T-cell (primary cell): ENCODE data around the gene PRKCB. TPM values are rescaled to one million over a fixed set of nuclear protein-coding genes. Genes with fewer than 3 reads are reported as not detected.

Source experiments
- ATAC-seq, 4 experiments: fragments of 200-7000 bp in 3 of 4; fragments of 150-1000 bp in 1 of 4; cut with Tn5 transposase; replicated peaks in 1 of 4; 1 replicate in 3 of 4; 2 replicates in 1 of 4; pipeline ENCODE4 v1.10.0; 2021; ENCODE audit warnings: moderate library complexity in 3 of 4, mild to moderate bottlenecking in 2 of 4, moderate number of reproducible peaks in 1 of 4
- CTCF ChIA-PET, 2 donors: fragments of 300-600 bp; sonication (Branson Sonifier 250); formaldehyde crosslinking; loops; one replicate each; lab custom pipeline; 2022; ENCODE audit warnings: antibody characterized with exemption in 2 of 2; lab: Charles Lee
- POLR2A ChIA-PET, 2 donors: fragments of 300-600 bp; sonication (Branson Sonifier 250); formaldehyde crosslinking; loops; one replicate each; lab custom pipeline; 2022; ENCODE audit warnings: antibody characterized with exemption in 2 of 2; lab: Charles Lee
- DNase-seq, 35 experiments: peaks; one replicate each; pipeline versions ENCODE4 v3.0.0 to v3.0.0-alpha.2; 2013 to 2023
- H3K27ac ChIP-seq: one replicate; pipeline ENCODE4 v1.5.1; 2013; ENCODE audit warnings: low read length
- H3K27me3 ChIP-seq, 2 experiments: replicated peaks in 1 of 2; 1 replicate in 1 of 2; 2 replicates in 1 of 2; pipeline versions ENCODE4 v1.6.1 to v1.7.0; 2013; ENCODE audit warnings: low read length in 1 of 2, mixed read lengths in 1 of 2; ENCODE audit not compliant: control insufficient read depth in 2 of 2, insufficient read depth in 2 of 2; ENCODE audit errors: extremely low read depth in 1 of 2
- H3K36me3 ChIP-seq, 2 donors: 1 replicate in 1 of 2; 2 replicates in 1 of 2; pipeline versions ENCODE4 v1.6.1 to v1.7.0; 2013; ENCODE audit warnings: low read length in 1 of 2; ENCODE audit not compliant: control insufficient read depth in 2 of 2, insufficient read depth in 1 of 2; ENCODE audit errors: extremely low read depth in 1 of 2
- H3K4me1 ChIP-seq, 2 experiments: 1 replicate in 1 of 2; 2 replicates in 1 of 2; pipeline versions ENCODE4 v1.6.1 to v1.7.0; 2013; ENCODE audit warnings: low read length in 2 of 2, mixed read lengths in 1 of 2; ENCODE audit not compliant: insufficient read depth in 2 of 2, control insufficient read depth in 1 of 2; ENCODE audit errors: extremely low read depth in 1 of 2
- H3K4me3 ChIP-seq, 2 donors: 1 replicate in 1 of 2; 2 replicates in 1 of 2; pipeline versions ENCODE4 v1.5.1 to v1.7.0; 2013; ENCODE audit warnings: mild to moderate bottlenecking in 2 of 2, low read length in 1 of 2, moderate library complexity in 1 of 2; ENCODE audit not compliant: control insufficient read depth in 1 of 2; ENCODE audit errors: extremely low read depth in 1 of 2
- H3K9me3 ChIP-seq: 2 replicates; pipeline ENCODE4 v1.7.0; 2013
- H3K27ac Mint-ChIP-seq, 2 donors: one replicate each; pipeline ENCODE4 v1.8.0; 2020 to 2021; ENCODE audit warnings: mild to moderate bottlenecking in 2 of 2, mixed read lengths in 2 of 2
- H3K27me3 Mint-ChIP-seq, 2 donors: one replicate each; pipeline ENCODE4 v1.8.0; 2021 to 2022; ENCODE audit warnings: mixed read lengths in 2 of 2
- H3K36me3 Mint-ChIP-seq: one replicate; pipeline ENCODE4 v1.8.0; 2021; ENCODE audit warnings: mixed read lengths
- H3K4me1 Mint-ChIP-seq, 3 donors: one replicate each; pipeline ENCODE4 v1.8.0; 2020 to 2022; ENCODE audit warnings: mixed read lengths in 3 of 3, mild to moderate bottlenecking in 1 of 3
- H3K4me3 Mint-ChIP-seq, 3 donors: one replicate each; pipeline ENCODE4 v1.8.0; 2020 to 2022; ENCODE audit warnings: mild to moderate bottlenecking in 3 of 3, mixed read lengths in 3 of 3, moderate library complexity in 3 of 3
- H3K9me3 Mint-ChIP-seq, 3 donors: one replicate each; pipeline ENCODE4 v1.8.0; 2020 to 2022; ENCODE audit warnings: mixed read lengths in 3 of 3
- WGBS: methylation state at CpG from one replicate; pipeline ENCODE4 v1.1.5; 2013; ENCODE audit warnings: missing lambda C conversion rate; ENCODE audit not compliant: insufficient coverage; 5-methylcytosine and 5-hydroxymethylcytosine counted together
- total RNA-seq, 35 experiments: library from RNA in 6 of 35; stranded (reverse) in 6 of 35; fragments of 120-200 nt in 1 of 35; gene quantifications; one replicate each; pipeline versions ENCODE4 v1.2.1 to v1.2.4 and lab custom pipeline; 2013 to 2026

Gene PRKCB
- total RNA-seq, 5 donors from 2014 or later (not counting 1 experiment from before 2014, with no cell fraction given): 84.7 to 114 (median 105) TPM

- DNase-seq: no peak
- 96% methylated on average over 4 of the region's 7 CpGs for WGBS
- H3K36me3 Mint-ChIP-seq: no peaks in the 10 kb centered on the region
- no peak for ATAC-seq
- peaks cover 78 to 82% (median 80%) of the 10 kb centered on the region in 3 donors for H3K4me1 Mint-ChIP-seq
- Histone ChIP-seq H3K4me1 (peaks cover 25 to 39% of the 10 kb centered on the region in 2 experiments), H3K9me3 (no peaks in the 10 kb centered on the region), H3K27me3 (no peaks in the 10 kb centered on the region), H3K36me3 (no peaks in the 10 kb centered on the region), H3K27ac (no peak overlapping the region), H3K4me3 (no peak overlapping the region)
- H3K27me3 Mint-ChIP-seq: no peaks in the 10 kb centered on the region
- CTCF ChIA-PET: no interaction called here
- H3K9me3 Mint-ChIP-seq: no peaks in the 10 kb centered on the region
- H3K27ac Mint-ChIP-seq: peak overlapping the region in 1 of 2 donors; percentile 79
- POLR2A ChIA-PET: no interaction called here
- H3K4me3 Mint-ChIP-seq: peak overlapping the region in 1 of 3 donors; percentile 73
Measured at GRCh38 chr16:23900480-23901177, 64.8 kb downstream of the PRKCB start.

GRCh38 chr16:23901178-23902033 lies 65.6 kb downstream of the PRKCB start:
- Histone ChIP-seq H3K4me3 (no peak overlapping the region), H3K27ac (no peak overlapping the region), H3K4me1 (peaks cover 25 to 39% of the 10 kb centered on the region in 2 experiments), H3K27me3 (no peaks in the 10 kb centered on the region), H3K9me3 (no peaks in the 10 kb centered on the region), H3K36me3 (no peaks in the 10 kb centered on the region)
- Mint-ChIP-seq H3K36me3 (no peaks in the 10 kb centered on the region), H3K27me3 (no peaks in the 10 kb centered on the region), H3K27ac (peak overlapping the region; percentile 25 to 79), H3K4me3 (peak overlapping the region; percentile 1 to 73 (median 14)), H3K9me3 (no peaks in the 10 kb centered on the region), H3K4me1 (peaks cover 81 to 85% (median 83%) of the 10 kb centered on the region in 3 donors)
- ATAC-seq: peak in 1 of 4 experiments; percentile 39
- ChIA-PET POLR2A (no interaction called here), CTCF (interaction anchor here in 1 of 2 donors (0.6 kb wide), 1 partner anchor 78 kb away, joined by 3 read pairs; no protein-coding TSS in a partner anchor)
- WGBS: 73% methylated on average over 6 of the region's 13 CpGs
- peak in 4 of 35 experiments; percentile 4 to 15 (median 10) for DNase-seq

GRCh38 chr16:23902034-23902747 lies 66.4 kb downstream of the PRKCB start:
- H3K4me3 ChIP-seq: no peak overlapping the region
- Mint-ChIP-seq H3K27ac (peak overlapping the region in 1 of 2 donors; percentile 61), H3K9me3 (no peaks in the 10 kb centered on the region), H3K4me3 (peak overlapping the region in 1 of 3 donors; percentile 73), H3K36me3 (no peaks in the 10 kb centered on the region), H3K27me3 (no peaks in the 10 kb centered on the region), H3K4me1 (peaks cover 80 to 85% (median 83%) of the 10 kb centered on the region in 3 donors)
- no CpG with 5 or more reads among the region's 4 CpGs for WGBS
- H3K4me1 ChIP-seq: peaks cover 26 to 38% of the 10 kb centered on the region in 2 experiments
- ATAC-seq: no peak
- H3K27me3 ChIP-seq: no peaks in the 10 kb centered on the region
- H3K36me3 ChIP-seq: no peaks in the 10 kb centered on the region
- no peaks in the 10 kb centered on the region for H3K9me3 ChIP-seq
- no peak overlapping the region for H3K27ac ChIP-seq
- ChIA-PET POLR2A (interaction anchor here in 1 of 2 donors (0.7 kb wide), 1 partner anchor 1103 kb away, joined by 5 read pairs; no protein-coding TSS in a partner anchor), CTCF (interaction anchor here in 1 of 2 donors (0.6 kb wide), 3 partner anchors 33 to 81 kb away, joined by 3 to 4 read pairs (median 3); no protein-coding TSS in a partner anchor)
- no peak for DNase-seq

DNA sequence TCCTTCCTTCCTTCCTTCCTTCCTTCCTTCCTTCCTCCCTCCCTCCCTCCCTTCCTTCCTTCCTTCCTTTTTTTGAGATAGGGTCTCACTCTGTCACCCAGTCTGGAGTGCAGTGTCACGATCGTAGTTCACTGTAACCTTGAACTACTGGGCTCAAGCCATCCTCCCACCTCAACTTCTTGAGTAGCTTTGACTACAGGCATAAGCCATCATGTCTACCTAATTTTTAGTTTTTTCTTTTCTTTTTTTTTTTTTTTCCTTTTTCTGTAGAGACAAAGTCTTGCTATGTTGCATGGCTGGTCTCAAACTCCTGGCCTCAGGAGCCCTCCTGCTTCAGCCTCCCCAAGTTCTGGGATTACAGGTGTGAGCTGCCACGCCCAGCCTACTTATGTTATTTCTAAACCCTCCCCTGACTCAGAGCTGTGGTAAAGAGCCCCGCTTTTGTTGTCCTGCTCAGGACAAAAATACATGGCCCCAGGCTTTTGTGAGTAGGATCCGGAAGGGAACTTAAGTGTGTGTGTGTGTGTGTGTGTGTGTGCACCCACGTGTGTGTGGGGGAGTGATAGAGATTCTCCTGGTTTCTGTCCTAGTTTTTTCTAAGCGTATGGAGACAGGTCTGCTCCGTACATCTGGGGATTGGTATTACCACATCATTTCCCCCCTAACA lies 67.1 kb downstream of the PRKCB start:
- peak overlapping the region; percentile 8 to 43 for H3K27ac Mint-ChIP-seq
- peak overlapping the region in 1 of 3 donors; percentile 36 for H3K4me3 Mint-ChIP-seq
- no peaks in the 10 kb centered on the region for H3K9me3 Mint-ChIP-seq
- Histone ChIP-seq H3K9me3 (no peaks in the 10 kb centered on the region), H3K4me3 (no peak overlapping the region), H3K27me3 (no peaks in the 10 kb centered on the region), H3K4me1 (peaks cover 25 to 38% of the 10 kb centered on the region in 2 experiments), H3K27ac (no peak overlapping the region), H3K36me3 (no peaks in the 10 kb centered on the region)
- DNase-seq (no peak), ATAC-seq (no peak)
- WGBS: 93% methylated on average over 5 of the region's 8 CpGs
- peaks cover 80 to 87% (median 85%) of the 10 kb centered on the region in 3 donors for H3K4me1 Mint-ChIP-seq
- H3K36me3 Mint-ChIP-seq: no peaks in the 10 kb centered on the region
- POLR2A ChIA-PET: interaction anchor here (0.7 kb wide), 3 partner anchors 20 to 1102 kb away, joined by 3 to 5 read pairs (median 3); no protein-coding TSS in a partner anchor
- CTCF ChIA-PET: interaction anchor here in 1 of 2 donors (0.6 kb wide), 2 partner anchors 34 to 51 kb away, joined by 3 to 4 read pairs; no protein-coding TSS in a partner anchor
- no peaks in the 10 kb centered on the region for H3K27me3 Mint-ChIP-seq

DNA sequence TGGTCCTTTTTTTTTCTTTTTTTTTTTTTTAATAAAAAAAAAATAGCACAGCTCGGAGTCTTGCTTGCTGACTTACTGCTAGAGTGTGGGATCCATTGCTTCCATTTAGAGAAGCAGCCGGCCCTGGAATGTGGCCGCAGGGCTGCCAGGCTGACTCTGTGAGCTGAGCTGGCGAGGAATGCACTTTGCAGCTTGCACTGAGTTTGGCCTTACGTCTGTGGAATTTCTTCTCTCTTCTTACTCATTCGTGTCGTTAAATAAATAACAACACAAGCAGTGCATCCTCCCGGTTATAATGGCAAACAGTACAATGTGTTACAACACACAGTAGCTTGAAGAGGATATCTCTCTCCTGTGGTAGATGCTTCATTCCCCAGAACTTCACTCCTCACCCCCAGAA lies 69.2 kb downstream of the PRKCB start:
- Mint-ChIP-seq H3K27ac (no peak overlapping the region), H3K27me3 (no peaks in the 10 kb centered on the region), H3K36me3 (peaks cover 3% of the 10 kb centered on the region), H3K4me1 (peaks cover 87 to 89% (median 89%) of the 10 kb centered on the region in 3 donors), H3K4me3 (no peak overlapping the region), H3K9me3 (no peaks in the 10 kb centered on the region)
- Histone ChIP-seq H3K36me3 (no peaks in the 10 kb centered on the region), H3K4me1 (peaks cover 25 to 35% of the 10 kb centered on the region in 2 experiments), H3K9me3 (no peaks in the 10 kb centered on the region), H3K4me3 (no peak overlapping the region), H3K27ac (no peak overlapping the region), H3K27me3 (no peaks in the 10 kb centered on the region)
- ChIA-PET CTCF (interaction anchor here in 1 of 2 donors (0.6 kb wide), 1 partner anchor 30 kb away, joined by 3 read pairs; no protein-coding TSS in a partner anchor), POLR2A (interaction anchor here in 1 of 2 donors (0.5 to 0.6 kb wide), 2 partner anchors 29 to 112 kb away, joined by 3 to 5 read pairs; no protein-coding TSS in a partner anchor)
- ATAC-seq (no peak), DNase-seq (no peak)
- WGBS: 95% methylated on average over 4 of the region's 8 CpGs
